GM23338 (cell line): ENCODE data around the gene LAMB1. TPM values are rescaled to one million over a fixed set of nuclear protein-coding genes. Genes with fewer than 3 reads are reported as not detected.

ENCODE experiments used
- ATAC-seq: fragments of 200-7000 bp; cut with Tn5 transposase; 3 replicates; pipeline ENCODE4 v1.9.1; 2020
- DNase-seq: peaks from one replicate; pipeline ENCODE4 v3.0.0-alpha.2; 2015; ENCODE audit warnings: low spot score
- H2AFZ ChIP-seq: fragments of 200-600 bp; sonication (generic); 2 replicates; pipeline ENCODE4 v1.8.0; 2016; ENCODE audit warnings: antibody characterized with exemption, mild to moderate bottlenecking, moderate library complexity
- H3F3A ChIP-seq: fragments of 200-600 bp; sonication (generic); replicated peaks from 2 replicates; pipeline ENCODE4 v1.8.0; 2017; ENCODE audit warnings: antibody characterized with exemption, mixed run types, low read depth
- H3K27ac ChIP-seq: fragments of 200-600 bp; sonication (generic); 2 replicates; pipeline ENCODE4 v1.6.1; 2016; ENCODE audit warnings: low read depth
- H3K27me3 ChIP-seq: fragments of 200-600 bp; sonication (generic); 2 replicates; pipeline ENCODE4 v1.8.0; 2016; ENCODE audit warnings: mild to moderate bottlenecking, mixed run types, moderate library complexity; ENCODE audit not compliant: insufficient read depth
- H3K36me3 ChIP-seq: fragments of 200-600 bp; sonication (generic); 2 replicates; pipeline ENCODE4 v1.8.0; 2016; ENCODE audit warnings: mild to moderate bottlenecking; ENCODE audit not compliant: insufficient read depth
- H3K4me1 ChIP-seq: fragments of 200-600 bp; sonication (generic); 2 replicates; pipeline ENCODE4 v1.8.0; 2016; ENCODE audit warnings: mild to moderate bottlenecking, moderate library complexity; ENCODE audit not compliant: insufficient read depth
- H3K4me2 ChIP-seq: fragments of 200-600 bp; sonication (generic); 2 replicates; pipeline ENCODE4 v1.7.1; 2017; ENCODE audit warnings: mixed run types
- H3K4me3 ChIP-seq: fragments of 200-600 bp; sonication (generic); 2 replicates; pipeline ENCODE4 v1.6.1; 2016; ENCODE audit warnings: mixed run types
- H3K79me2 ChIP-seq: fragments of 200-600 bp; sonication (generic); replicated peaks from 2 replicates; pipeline ENCODE4 v1.8.0; 2017; ENCODE audit warnings: mild to moderate bottlenecking; ENCODE audit not compliant: insufficient read depth
- H3K9me2 ChIP-seq: fragments of 200-600 bp; sonication (generic); 2 replicates; pipeline ENCODE4 v1.8.0; 2017; ENCODE audit not compliant: insufficient read depth
- H4K20me1 ChIP-seq: fragments of 200-600 bp; sonication (generic); replicated peaks from 2 replicates; pipeline ENCODE4 v1.8.0; 2017; ENCODE audit warnings: mild to moderate bottlenecking; ENCODE audit not compliant: insufficient read depth
- H3K27ac Mint-ChIP-seq: 2 replicates; pipeline ENCODE4 v1.8.0; 2020; ENCODE audit warnings: inconsistent platforms, mild to moderate bottlenecking, moderate library complexity, mixed read lengths
- H3K27me3 Mint-ChIP-seq: 3 replicates; pipeline ENCODE4 v1.8.0; 2022; ENCODE audit warnings: low read depth, mild to moderate bottlenecking, moderate library complexity, mixed read lengths, inconsistent platforms; ENCODE audit not compliant: insufficient read depth, poor library complexity
- H3K36me3 Mint-ChIP-seq: 3 replicates; pipeline ENCODE4 v1.8.0; 2021; ENCODE audit warnings: low read depth, mild to moderate bottlenecking, inconsistent platforms, moderate library complexity, mixed read lengths
- H3K4me1 Mint-ChIP-seq: 3 replicates; pipeline ENCODE4 v1.8.0; 2020; ENCODE audit warnings: mild to moderate bottlenecking, inconsistent platforms, mixed read lengths
- H3K4me3 Mint-ChIP-seq: 3 replicates; pipeline ENCODE4 v1.8.0; 2021; ENCODE audit warnings: moderate library complexity, mild to moderate bottlenecking, inconsistent platforms, mixed read lengths
- H3K9me3 Mint-ChIP-seq: 3 replicates; pipeline ENCODE4 v1.8.0; 2020; ENCODE audit warnings: moderate library complexity, mild to moderate bottlenecking, inconsistent platforms, mixed read lengths
- CREB1 ChIP-seq: fragments of 250-450 bp; sonication (Bioruptor Pico); IDR thresholded peaks from 2 replicates; pipeline ENCODE4 v1.5.0; 2020; ENCODE audit warnings: low read depth, mild to moderate bottlenecking, moderate library complexity
- EZH2 ChIP-seq: fragments of 200-600 bp; sonication (generic); IDR thresholded peaks from one replicate; pipeline ENCODE4 v1.8.0; 2017; ENCODE audit warnings: antibody characterized with exemption, mild to moderate bottlenecking, low read depth; ENCODE audit not compliant: unreplicated experiment
- EZH2phosphoT487 ChIP-seq: fragments of 200-600 bp; sonication (generic); IDR thresholded peaks from one replicate; pipeline ENCODE4 v1.8.1; 2018; ENCODE audit warnings: antibody characterized with exemption; ENCODE audit not compliant: unreplicated experiment
- JUNB ChIP-seq: IDR thresholded peaks from one replicate; pipeline ENCODE4 v1.6.1; 2016; ENCODE audit warnings: antibody characterized with exemption; ENCODE audit not compliant: unreplicated experiment
- NANOG ChIP-seq: IDR thresholded peaks from 2 replicates; pipeline ENCODE4 v1.6.1; 2016; ENCODE audit warnings: antibody characterized with exemption, borderline replicate concordance
- POLR2AphosphoS5 ChIP-seq: IDR thresholded peaks from 2 replicates; pipeline ENCODE4 v1.6.1; 2016; ENCODE audit warnings: antibody characterized with exemption, low read depth
- STAT1 ChIP-seq: IDR thresholded peaks from one replicate; pipeline ENCODE4 v1.6.1; 2016; ENCODE audit warnings: antibody characterized with exemption; ENCODE audit not compliant: unreplicated experiment
- ZNF114 ChIP-seq: fragments of 250-450 bp; sonication (Bioruptor Pico); IDR thresholded peaks from 2 replicates; pipeline ENCODE4 v1.5.0; 2020; ENCODE audit warnings: mild to moderate bottlenecking, moderate library complexity
- ZNF331 ChIP-seq: fragments of 250-450 bp; sonication (Bioruptor Pico); IDR thresholded peaks from 2 replicates; pipeline ENCODE4 v1.5.0; 2020; ENCODE audit warnings: low read depth, mild to moderate bottlenecking, moderate library complexity
- polyA plus RNA-seq: library from polyadenylated mRNA; unstranded; fragments of >200 nt; fragmentation: Nextera tagmentation; extraction: Ambion mirVana; gene quantifications from 2 replicates; pipeline ENCODE4 v1.2.1, GENCODE V29; 2016
- total RNA-seq: library from RNA; depleted of rRNA; stranded (reverse); fragments of >200 nt; shearing (Covaris generic); gene quantifications from 2 replicates; pipeline ENCODE4 v1.2.3, GENCODE V29; 2014
- TF ChIP-seq, protein P1 (sequence below), 2 experiments: fragments of 200-600 bp in 1 of 2; sonication (generic) in 1 of 2; conservative IDR thresholded peaks; 2 replicates each; pipeline versions ENCODE4 v1.5.1 to v1.6.1; 2016 to 2017; ENCODE audit warnings: antibody characterized with exemption in 2 of 2, low read depth in 2 of 2, mild to moderate bottlenecking in 2 of 2, moderate library complexity in 1 of 2
- TF ChIP-seq, protein P2 (sequence below): fragments of 250-450 bp; sonication (Bioruptor Pico); IDR thresholded peaks from 2 replicates; pipeline ENCODE4 v1.5.0; 2020; ENCODE audit warnings: mild to moderate bottlenecking, moderate library complexity
- TF ChIP-seq, protein P3 (sequence below): IDR thresholded peaks from one replicate; pipeline ENCODE4 v1.6.1; 2018; ENCODE audit warnings: antibody characterized with exemption; ENCODE audit not compliant: unreplicated experiment
- TF ChIP-seq, protein P4 (sequence below): IDR thresholded peaks from 2 replicates; pipeline ENCODE4 v1.6.1; 2016; ENCODE audit warnings: antibody characterized with exemption

LAMB1 gene
- total and polyA plus RNA-seq, 2 experiments from 2014 or later: 53.5 to 57.8 TPM

DNA sequence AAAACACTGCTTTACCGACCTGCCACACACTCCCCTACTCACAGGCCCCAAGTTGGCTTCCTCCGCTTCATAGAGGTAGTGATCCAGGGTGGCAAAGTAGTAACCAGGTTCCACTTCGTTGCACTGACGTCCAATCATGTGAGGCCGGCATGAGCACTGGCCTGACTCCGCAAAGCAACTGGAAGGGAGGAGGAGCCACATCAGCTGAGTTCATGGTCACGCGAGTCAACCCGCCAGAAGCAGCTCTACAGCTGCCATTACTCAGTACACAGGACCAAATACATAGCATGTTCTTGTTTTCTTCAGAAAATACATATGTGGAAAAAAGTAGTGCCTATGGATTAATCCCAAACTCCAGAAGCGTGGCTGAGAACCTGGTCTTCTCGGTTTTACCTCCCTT lies 38.5 kb downstream of the LAMB1 start:
- no peaks in the 10 kb centered on the region for H3K27me3 Mint-ChIP-seq
- Histone ChIP-seq H3K9me2 (no peaks in the 10 kb centered on the region), H3K4me2 (no peak overlapping the region), H3F3A (no peaks in the 10 kb centered on the region), H3K4me1 (peaks cover 17% of the 10 kb centered on the region), H2AFZ (no peak overlapping the region), H3K36me3 (peaks cover 16% of the 10 kb centered on the region), H3K79me2 (no peaks in the 10 kb centered on the region), H4K20me1 (no peaks in the 10 kb centered on the region; the same call in 1 of the 2 replicates), H3K27ac (no peak overlapping the region), H3K27me3 (no peaks in the 10 kb centered on the region), H3K4me3 (no peak overlapping the region)
- peaks cover 19% of the 10 kb centered on the region for H3K4me1 Mint-ChIP-seq
- H3K36me3 Mint-ChIP-seq: peaks cover 22% of the 10 kb centered on the region
- ATAC-seq (no peak), DNase-seq (no peak)
- no peaks in the 10 kb centered on the region for H3K9me3 Mint-ChIP-seq
- no peak overlapping the region for H3K4me3 Mint-ChIP-seq
- no peak overlapping the region for H3K27ac Mint-ChIP-seq
- TF ChIP-seq EZH2phosphoT487 (no peak), JUNB (no peak), CREB1 (CRISPR knock-in tag) (no peak), ZNF331 (CRISPR knock-in tag) (no peak), NANOG (no peak), POLR2AphosphoS5 (no peak), EZH2 (no peak), STAT1 (no peak), ZNF114 (CRISPR knock-in tag) (no peak)
- TF ChIP-seq, protein P1, sequence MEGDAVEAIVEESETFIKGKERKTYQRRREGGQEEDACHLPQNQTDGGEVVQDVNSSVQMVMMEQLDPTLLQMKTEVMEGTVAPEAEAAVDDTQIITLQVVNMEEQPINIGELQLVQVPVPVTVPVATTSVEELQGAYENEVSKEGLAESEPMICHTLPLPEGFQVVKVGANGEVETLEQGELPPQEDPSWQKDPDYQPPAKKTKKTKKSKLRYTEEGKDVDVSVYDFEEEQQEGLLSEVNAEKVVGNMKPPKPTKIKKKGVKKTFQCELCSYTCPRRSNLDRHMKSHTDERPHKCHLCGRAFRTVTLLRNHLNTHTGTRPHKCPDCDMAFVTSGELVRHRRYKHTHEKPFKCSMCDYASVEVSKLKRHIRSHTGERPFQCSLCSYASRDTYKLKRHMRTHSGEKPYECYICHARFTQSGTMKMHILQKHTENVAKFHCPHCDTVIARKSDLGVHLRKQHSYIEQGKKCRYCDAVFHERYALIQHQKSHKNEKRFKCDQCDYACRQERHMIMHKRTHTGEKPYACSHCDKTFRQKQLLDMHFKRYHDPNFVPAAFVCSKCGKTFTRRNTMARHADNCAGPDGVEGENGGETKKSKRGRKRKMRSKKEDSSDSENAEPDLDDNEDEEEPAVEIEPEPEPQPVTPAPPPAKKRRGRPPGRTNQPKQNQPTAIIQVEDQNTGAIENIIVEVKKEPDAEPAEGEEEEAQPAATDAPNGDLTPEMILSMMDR (conservative IDR thresholded peaks at IDR 0.05; ENCODE audit: low read depth in 2 of 2): no peak
- TF ChIP-seq, protein P2, sequence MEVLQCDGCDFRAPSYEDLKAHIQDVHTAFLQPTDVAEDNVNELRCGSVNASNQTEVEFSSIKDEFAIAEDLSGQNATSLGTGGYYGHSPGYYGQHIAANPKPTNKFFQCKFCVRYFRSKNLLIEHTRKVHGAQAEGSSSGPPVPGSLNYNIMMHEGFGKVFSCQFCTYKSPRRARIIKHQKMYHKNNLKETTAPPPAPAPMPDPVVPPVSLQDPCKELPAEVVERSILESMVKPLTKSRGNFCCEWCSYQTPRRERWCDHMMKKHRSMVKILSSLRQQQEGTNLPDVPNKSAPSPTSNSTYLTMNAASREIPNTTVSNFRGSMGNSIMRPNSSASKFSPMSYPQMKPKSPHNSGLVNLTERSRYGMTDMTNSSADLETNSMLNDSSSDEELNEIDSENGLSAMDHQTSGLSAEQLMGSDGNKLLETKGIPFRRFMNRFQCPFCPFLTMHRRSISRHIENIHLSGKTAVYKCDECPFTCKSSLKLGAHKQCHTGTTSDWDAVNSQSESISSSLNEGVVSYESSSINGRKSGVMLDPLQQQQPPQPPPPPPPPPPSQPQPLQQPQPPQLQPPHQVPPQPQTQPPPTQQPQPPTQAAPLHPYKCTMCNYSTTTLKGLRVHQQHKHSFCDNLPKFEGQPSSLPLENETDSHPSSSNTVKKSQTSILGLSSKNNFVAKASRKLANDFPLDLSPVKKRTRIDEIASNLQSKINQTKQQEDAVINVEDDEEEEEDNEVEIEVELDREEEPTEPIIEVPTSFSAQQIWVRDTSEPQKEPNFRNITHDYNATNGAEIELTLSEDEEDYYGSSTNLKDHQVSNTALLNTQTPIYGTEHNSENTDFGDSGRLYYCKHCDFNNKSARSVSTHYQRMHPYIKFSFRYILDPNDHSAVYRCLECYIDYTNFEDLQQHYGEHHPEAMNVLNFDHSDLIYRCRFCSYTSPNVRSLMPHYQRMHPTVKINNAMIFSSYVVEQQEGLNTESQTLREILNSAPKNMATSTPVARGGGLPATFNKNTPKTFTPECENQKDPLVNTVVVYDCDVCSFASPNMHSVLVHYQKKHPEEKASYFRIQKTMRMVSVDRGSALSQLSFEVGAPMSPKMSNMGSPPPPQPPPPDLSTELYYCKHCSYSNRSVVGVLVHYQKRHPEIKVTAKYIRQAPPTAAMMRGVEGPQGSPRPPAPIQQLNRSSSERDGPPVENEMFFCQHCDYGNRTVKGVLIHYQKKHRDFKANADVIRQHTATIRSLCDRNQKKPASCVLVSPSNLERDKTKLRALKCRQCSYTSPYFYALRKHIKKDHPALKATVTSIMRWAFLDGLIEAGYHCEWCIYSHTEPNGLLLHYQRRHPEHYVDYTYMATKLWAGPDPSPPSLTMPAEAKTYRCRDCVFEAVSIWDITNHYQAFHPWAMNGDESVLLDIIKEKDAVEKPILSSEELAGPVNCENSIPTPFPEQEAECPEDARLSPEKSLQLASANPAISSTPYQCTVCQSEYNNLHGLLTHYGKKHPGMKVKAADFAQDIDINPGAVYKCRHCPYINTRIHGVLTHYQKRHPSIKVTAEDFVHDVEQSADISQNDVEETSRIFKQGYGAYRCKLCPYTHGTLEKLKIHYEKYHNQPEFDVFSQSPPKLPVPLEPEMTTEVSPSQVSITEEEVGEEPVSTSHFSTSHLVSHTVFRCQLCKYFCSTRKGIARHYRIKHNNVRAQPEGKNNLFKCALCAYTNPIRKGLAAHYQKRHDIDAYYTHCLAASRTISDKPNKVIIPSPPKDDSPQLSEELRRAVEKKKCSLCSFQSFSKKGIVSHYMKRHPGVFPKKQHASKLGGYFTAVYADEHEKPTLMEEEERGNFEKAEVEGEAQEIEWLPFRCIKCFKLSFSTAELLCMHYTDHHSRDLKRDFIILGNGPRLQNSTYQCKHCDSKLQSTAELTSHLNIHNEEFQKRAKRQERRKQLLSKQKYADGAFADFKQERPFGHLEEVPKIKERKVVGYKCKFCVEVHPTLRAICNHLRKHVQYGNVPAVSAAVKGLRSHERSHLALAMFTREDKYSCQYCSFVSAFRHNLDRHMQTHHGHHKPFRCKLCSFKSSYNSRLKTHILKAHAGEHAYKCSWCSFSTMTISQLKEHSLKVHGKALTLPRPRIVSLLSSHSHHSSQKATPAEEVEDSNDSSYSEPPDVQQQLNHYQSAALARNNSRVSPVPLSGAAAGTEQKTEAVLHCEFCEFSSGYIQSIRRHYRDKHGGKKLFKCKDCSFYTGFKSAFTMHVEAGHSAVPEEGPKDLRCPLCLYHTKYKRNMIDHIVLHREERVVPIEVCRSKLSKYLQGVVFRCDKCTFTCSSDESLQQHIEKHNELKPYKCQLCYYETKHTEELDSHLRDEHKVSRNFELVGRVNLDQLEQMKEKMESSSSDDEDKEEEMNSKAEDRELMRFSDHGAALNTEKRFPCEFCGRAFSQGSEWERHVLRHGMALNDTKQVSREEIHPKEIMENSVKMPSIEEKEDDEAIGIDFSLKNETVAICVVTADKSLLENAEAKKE: no peak
- TF ChIP-seq, protein P3, sequence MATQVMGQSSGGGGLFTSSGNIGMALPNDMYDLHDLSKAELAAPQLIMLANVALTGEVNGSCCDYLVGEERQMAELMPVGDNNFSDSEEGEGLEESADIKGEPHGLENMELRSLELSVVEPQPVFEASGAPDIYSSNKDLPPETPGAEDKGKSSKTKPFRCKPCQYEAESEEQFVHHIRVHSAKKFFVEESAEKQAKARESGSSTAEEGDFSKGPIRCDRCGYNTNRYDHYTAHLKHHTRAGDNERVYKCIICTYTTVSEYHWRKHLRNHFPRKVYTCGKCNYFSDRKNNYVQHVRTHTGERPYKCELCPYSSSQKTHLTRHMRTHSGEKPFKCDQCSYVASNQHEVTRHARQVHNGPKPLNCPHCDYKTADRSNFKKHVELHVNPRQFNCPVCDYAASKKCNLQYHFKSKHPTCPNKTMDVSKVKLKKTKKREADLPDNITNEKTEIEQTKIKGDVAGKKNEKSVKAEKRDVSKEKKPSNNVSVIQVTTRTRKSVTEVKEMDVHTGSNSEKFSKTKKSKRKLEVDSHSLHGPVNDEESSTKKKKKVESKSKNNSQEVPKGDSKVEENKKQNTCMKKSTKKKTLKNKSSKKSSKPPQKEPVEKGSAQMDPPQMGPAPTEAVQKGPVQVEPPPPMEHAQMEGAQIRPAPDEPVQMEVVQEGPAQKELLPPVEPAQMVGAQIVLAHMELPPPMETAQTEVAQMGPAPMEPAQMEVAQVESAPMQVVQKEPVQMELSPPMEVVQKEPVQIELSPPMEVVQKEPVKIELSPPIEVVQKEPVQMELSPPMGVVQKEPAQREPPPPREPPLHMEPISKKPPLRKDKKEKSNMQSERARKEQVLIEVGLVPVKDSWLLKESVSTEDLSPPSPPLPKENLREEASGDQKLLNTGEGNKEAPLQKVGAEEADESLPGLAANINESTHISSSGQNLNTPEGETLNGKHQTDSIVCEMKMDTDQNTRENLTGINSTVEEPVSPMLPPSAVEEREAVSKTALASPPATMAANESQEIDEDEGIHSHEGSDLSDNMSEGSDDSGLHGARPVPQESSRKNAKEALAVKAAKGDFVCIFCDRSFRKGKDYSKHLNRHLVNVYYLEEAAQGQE: no peak
- TF ChIP-seq, protein P4, sequence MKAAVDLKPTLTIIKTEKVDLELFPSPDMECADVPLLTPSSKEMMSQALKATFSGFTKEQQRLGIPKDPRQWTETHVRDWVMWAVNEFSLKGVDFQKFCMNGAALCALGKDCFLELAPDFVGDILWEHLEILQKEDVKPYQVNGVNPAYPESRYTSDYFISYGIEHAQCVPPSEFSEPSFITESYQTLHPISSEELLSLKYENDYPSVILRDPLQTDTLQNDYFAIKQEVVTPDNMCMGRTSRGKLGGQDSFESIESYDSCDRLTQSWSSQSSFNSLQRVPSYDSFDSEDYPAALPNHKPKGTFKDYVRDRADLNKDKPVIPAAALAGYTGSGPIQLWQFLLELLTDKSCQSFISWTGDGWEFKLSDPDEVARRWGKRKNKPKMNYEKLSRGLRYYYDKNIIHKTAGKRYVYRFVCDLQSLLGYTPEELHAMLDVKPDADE: no peak
